K562 (cell line): Measurements from ENCODE around the gene NPR3. TPM values are rescaled to one million over a fixed set of nuclear protein-coding genes. Genes with fewer than 3 reads are reported as not detected.

Experiments
- ATAC-seq: fragments of 200-7000 bp; cut with Tn5 transposase; 3 replicates; pipeline ENCODE4 v1.9.1; 2020; ENCODE audit warnings: moderate library complexity
- BruUV-seq: library from RNA; stranded (reverse); fragments of 400-500 nt; replicated peaks from 2 replicates; lab custom pipeline; 2021; lab: Mats Ljungman, UMichigan
- CTCF ChIA-PET: fragments of 300-600 bp; formaldehyde crosslinking; extraction: SDS; loops from one replicate; lab custom pipeline; 2021; ENCODE audit warnings: low intra/inter-chr PET ratio; lab: Yijun Ruan, JAX
- POLR2A ChIA-PET: fragments of 300-600, 350-650 bp; sonication (Branson Sonifier 250); formaldehyde crosslinking; extraction: SDS; loops from one replicate; lab custom pipeline; 2021; ENCODE audit warnings: antibody characterized with exemption, inconsistent platforms; lab: Yijun Ruan, JAX
- DNase-seq, 4 experiments: peaks; one replicate each; pipeline versions ENCODE4 v3.0.0 to v3.0.0-alpha.2; 2011 to 2018; ENCODE audit warnings: low spot score in 3 of 4, mixed read lengths in 3 of 4; ENCODE audit errors: extremely low read depth in 1 of 4
- FAIRE-seq: peaks from 2 replicates; lab custom pipeline; 2011; peaks lifted over from hg19 to GRCh38; lab: Jason Lieb, UNC
- H2AFZ ChIP-seq: 2 replicates; pipeline ENCODE4 v1.6.0; 2011; ENCODE audit warnings: low read depth, low read length, control low read depth, inconsistent platforms
- H3K27ac ChIP-seq: fragments of 200-600 bp; 3 replicates; pipeline ENCODE4 v1.8.0; 2011; ENCODE audit warnings: low read depth, mild to moderate bottlenecking, control low read depth, inconsistent platforms, low read length, moderate library complexity, mixed read lengths; ENCODE audit errors: extremely low read depth
- H3K27me3 ChIP-seq, 2 experiments: fragments of 300-600 bp in 1 of 2; 2 replicates in 1 of 2; 3 replicates in 1 of 2; pipeline versions ENCODE4 v1.6.0 to v1.8.0; 2011; ENCODE audit warnings: inconsistent platforms in 2 of 2, low read length in 2 of 2, mild to moderate bottlenecking in 1 of 2, mixed read lengths in 1 of 2, moderate library complexity in 1 of 2; ENCODE audit not compliant: control insufficient read depth in 2 of 2, insufficient read depth in 2 of 2
- H3K36me3 ChIP-seq: fragments of 300-600 bp; 3 replicates; pipeline ENCODE4 v1.8.0; 2011; ENCODE audit warnings: mild to moderate bottlenecking, low read length, inconsistent platforms; ENCODE audit not compliant: control insufficient read depth, insufficient read depth
- H3K4me1 ChIP-seq, 2 experiments: fragments of 200-600 bp in 1 of 2; replicated peaks in 1 of 2; 2 replicates in 1 of 2; 3 replicates in 1 of 2; pipeline versions ENCODE4 v1.5.1 to v1.8.0; 2011; ENCODE audit warnings: inconsistent platforms in 2 of 2, low read length in 2 of 2, mild to moderate bottlenecking in 1 of 2, mixed read lengths in 1 of 2, moderate library complexity in 1 of 2; ENCODE audit not compliant: control insufficient read depth in 2 of 2, insufficient read depth in 2 of 2
- H3K4me2 ChIP-seq: 2 replicates; pipeline ENCODE4 v1.6.1; 2011; ENCODE audit warnings: low read length, control low read depth, inconsistent platforms, mixed read lengths; ENCODE audit not compliant: insufficient read depth
- H3K4me3 ChIP-seq: fragments of 200-600 bp; sonication (generic), shearing (Covaris generic); 2 replicates; pipeline ENCODE4 v1.5.1; 2016; ENCODE audit warnings: control low read depth, inconsistent platforms
- H3K79me2 ChIP-seq: fragments of 200-600 bp; 3 replicates; pipeline ENCODE4 v1.8.0; 2011; ENCODE audit warnings: low read length, inconsistent platforms; ENCODE audit not compliant: control insufficient read depth, insufficient read depth
- H3K9ac ChIP-seq, 2 experiments: 2 replicates each; pipeline versions ENCODE4 v1.6.0 to v1.6.1; 2011; ENCODE audit warnings: low read depth in 2 of 2, low read length in 2 of 2, control low read depth in 1 of 2, inconsistent platforms in 1 of 2, mild to moderate bottlenecking in 1 of 2, mixed read lengths in 1 of 2; ENCODE audit not compliant: insufficient read depth in 1 of 2
- H3K9me1 ChIP-seq: one replicate; pipeline ENCODE4 v1.6.0; 2011; ENCODE audit warnings: inconsistent platforms, mild to moderate bottlenecking, low read length, moderate library complexity; ENCODE audit not compliant: control insufficient read depth, insufficient read depth
- H3K9me3 ChIP-seq: replicated peaks from 2 replicates; pipeline ENCODE4 v1.5.1; 2011; ENCODE audit warnings: low read depth, low read length, inconsistent platforms; ENCODE audit not compliant: control insufficient read depth, insufficient read depth
- H4K20me1 ChIP-seq: replicated peaks from 2 replicates; pipeline ENCODE4 v1.6.1; 2011; ENCODE audit warnings: low read length, inconsistent platforms, mixed read lengths; ENCODE audit not compliant: control insufficient read depth, insufficient read depth
- CBX8 ChIP-seq: fragments of 200-600 bp; sonication (generic); IDR thresholded peaks from 2 replicates; pipeline ENCODE4 v1.6.1; 2012; ENCODE audit warnings: borderline replicate concordance, mixed run types, low read depth, mild to moderate bottlenecking, moderate library complexity, mixed read lengths, low read length, control low read depth, inconsistent platforms; ENCODE audit not compliant: poor library complexity, severe bottlenecking; ENCODE audit errors: extremely low read depth
- FOSL1 ChIP-seq: fragments of 200-800 bp; sonication (Bioruptor generic); conservative IDR thresholded peaks from 2 replicates; pipeline ENCODE4 v1.6.1; 2016; ENCODE audit warnings: missing genetic modification characterization, missing compliant biosample characterization
- NBN ChIP-seq: fragments of 450-650 bp; IDR thresholded peaks from 2 replicates; pipeline ENCODE4 v1.6.1; 2016; ENCODE audit warnings: low read depth, mild to moderate bottlenecking
- NCOA6 ChIP-seq: fragments of 450-650 bp; IDR thresholded peaks from 2 replicates; pipeline ENCODE4 v1.6.1; 2017; ENCODE audit warnings: mild to moderate bottlenecking
- PCBP2 ChIP-seq: fragments of 200-400 bp; formaldehyde crosslinking; IDR thresholded peaks from 2 replicates; pipeline ENCODE4 v1.6.1; 2018; ENCODE audit warnings: low read length, low read depth, mild to moderate bottlenecking, moderate library complexity; ENCODE audit not compliant: poor library complexity, severe bottlenecking
- RBM22 ChIP-seq: fragments of 200-400 bp; formaldehyde crosslinking; IDR thresholded peaks from 2 replicates; pipeline ENCODE4 v1.6.1; 2018; ENCODE audit warnings: low read length, low read depth; ENCODE audit not compliant: poor library complexity, severe bottlenecking
- TAL1 ChIP-seq: fragments of 450-650 bp; IDR thresholded peaks from 2 replicates; pipeline ENCODE4 v1.6.1; 2016; ENCODE audit warnings: mild to moderate bottlenecking
- TBL1XR1 ChIP-seq, 2 experiments: IDR thresholded peaks; 2 replicates each; pipeline ENCODE4 v1.6.1; 2012; ENCODE audit warnings: improper control_type of control experiment in 2 of 2, low read length in 2 of 2, mild to moderate bottlenecking in 1 of 2
- WGBS: fragments of 100-300 bp; shearing (Covaris generic); methylation state at CpG from one replicate; pipeline ENCODE4 v1.1.6; 2016; ENCODE audit warnings: low coverage, mixed read lengths; ENCODE audit not compliant: insufficient coverage; ENCODE audit errors: missing lambda C conversion rate; 5-methylcytosine and 5-hydroxymethylcytosine counted together
- in situ Hi-C: fragments of 300-500 bp; cut with MboI; formaldehyde crosslinking; loops from 4 replicates; pipeline ENCODE4 v1.15.0; 2018; ENCODE audit warnings: inconsistent platforms, mixed read lengths
- intact Hi-C: fragments of 100-400 bp; cut with micrococcal nuclease; formaldehyde crosslinking; loops from 2 replicates; pipeline ENCODE4 v1.14.2; 2022
- polyA plus RNA-seq, 8 experiments: library from polyadenylated mRNA; depleted of rRNA in 4 of 8; stranded (reverse) in 5 of 8; unstranded in 3 of 8; fragments of >200 nt; fragmentation: Nextera tagmentation in 2 of 8; fragmentation: Illumina TruSeq in 1 of 8; extraction: Ambion mirVana in 2 of 8; extraction: Trizol in 1 of 8; gene quantifications; 2 replicates each; pipeline versions ENCODE4 v1.2.1 to v1.2.3, GENCODE V29; 2011 to 2014; ENCODE audit warnings: inconsistent platforms in 1 of 8, missing spikeins in 1 of 8
- total RNA-seq, 7 experiments: library from RNA; depleted of rRNA in 6 of 7; stranded (reverse); fragments of >200 nt in 6 of 7; fragmentation: Illumina TruSeq in 2 of 7; extraction: Trizol in 2 of 7; gene quantifications; 2 replicates each; pipeline versions ENCODE4 v1.2.1 to v1.2.3, GENCODE V29; 2011 to 2021; ENCODE audit warnings: low replicate concordance in 1 of 7
- TF ChIP-seq, protein P1 (sequence below): IDR thresholded peaks from 2 replicates; pipeline ENCODE4 v1.6.1; 2012; ENCODE audit warnings: low read depth, low read length, improper control_type of control experiment, borderline replicate concordance

Gene NPR3
- total and polyA plus RNA-seq, 9 of the 15 experiments (the other 6 are each of a cell fraction or from before 2014, with no cell fraction given), result 0.01 to 0.11 (median 0.04) TPM; not detected in 2

DNA sequence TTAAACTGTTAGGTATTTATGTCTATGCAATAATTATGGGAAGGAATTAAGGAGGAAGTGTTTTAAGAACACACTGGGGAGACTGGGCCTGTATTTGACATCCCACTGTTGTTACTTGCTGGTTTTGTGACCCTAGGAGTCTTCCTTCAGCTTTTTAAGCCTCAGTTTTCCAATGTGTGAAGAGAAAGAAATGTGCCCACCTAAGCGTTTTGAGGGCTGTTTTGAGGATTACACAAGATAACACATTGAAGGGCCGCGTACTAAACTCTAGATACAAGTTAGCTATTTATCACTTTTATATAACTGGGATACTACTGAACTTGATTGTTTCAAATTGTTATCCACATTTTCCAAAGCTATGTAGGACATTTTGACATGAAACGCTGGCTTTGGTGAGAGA lies 72.5 kb downstream of the NPR3 start:
- DNase-seq (no peak), FAIRE-seq (no peak), ATAC-seq (no peak)
- no TSS peak for BruUV-seq
- CTCF ChIA-PET, result no interaction called here
- in situ Hi-C loops, result no loop called here
- POLR2A ChIA-PET, result no interaction called here
- TF ChIP-seq PCBP2 (no peak), RBM22 (no peak), NBN (no peak), NCOA6 (no peak)
- no peaks in the 10 kb centered on the region for H3K9me1 ChIP-seq
- H3K4me1 ChIP-seq, result no peaks in the 10 kb centered on the region
- no peaks in the 10 kb centered on the region for H3K79me2 ChIP-seq
- H3K9me3 ChIP-seq, result no peaks in the 10 kb centered on the region
- WGBS, result 0% methylated on average over 4 of the region's 4 CpGs
- H3K27me3 ChIP-seq, result no peaks in the 10 kb centered on the region; a peak in 1 of 5 replicates
- H4K20me1 ChIP-seq, result no peaks in the 10 kb centered on the region
- H3K36me3 ChIP-seq, result no peaks in the 10 kb centered on the region
- intact Hi-C loops, result no loop called here
- no peak overlapping the region for H3K9ac ChIP-seq
- H2AFZ ChIP-seq, result no peak overlapping the region
- no peak overlapping the region for H3K4me3 ChIP-seq
- H3K27ac ChIP-seq, result no peak overlapping the region
- no peak overlapping the region for H3K4me2 ChIP-seq

DNA sequence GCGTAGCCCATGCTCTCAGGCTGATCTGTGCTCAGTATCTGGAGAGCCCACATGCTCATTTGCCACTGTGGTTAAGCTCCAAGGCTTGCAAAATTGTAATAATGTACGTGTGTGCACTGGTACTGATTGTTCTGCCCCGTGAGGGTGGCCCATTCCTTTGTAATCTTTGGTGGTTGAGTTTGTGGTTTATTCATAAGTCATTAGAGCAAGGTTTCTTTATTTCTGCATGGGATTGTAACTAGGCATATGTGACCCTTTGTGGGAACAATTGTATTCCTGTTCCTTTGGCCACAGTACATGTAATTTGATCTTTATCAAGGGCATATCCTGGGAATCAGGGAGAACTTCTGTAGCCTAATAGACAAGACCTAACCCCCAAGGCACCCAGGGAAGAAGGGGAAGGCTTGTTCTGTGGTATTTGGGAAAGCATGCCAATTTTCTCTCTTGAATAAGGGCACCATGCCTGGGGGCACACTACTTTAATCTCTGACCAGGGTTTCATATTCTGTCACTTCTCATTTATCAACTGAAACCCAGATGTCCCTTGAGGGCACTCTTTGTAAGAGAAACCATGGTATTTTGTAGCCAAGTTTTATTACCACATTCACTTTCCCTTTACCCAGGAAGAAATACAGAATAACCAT lies 74.6 kb downstream of the NPR3 start:
- ChIA-PET POLR2A (no interaction called here), CTCF (no interaction called here)
- Histone ChIP-seq H2AFZ (no peak overlapping the region), H3K4me1 (no peaks in the 10 kb centered on the region), H3K4me3 (no peak overlapping the region), H3K27ac (no peak overlapping the region), H3K9me1 (no peaks in the 10 kb centered on the region)
- ATAC-seq (no peak), FAIRE-seq (no peak)
- intact Hi-C loops, result no loop called here
- TF ChIP-seq TBL1XR1 (IDR thresholded peaks at IDR 0.05; ENCODE audit: low read length in 2 of 2), result no peak
- TF ChIP-seq, protein P1, sequence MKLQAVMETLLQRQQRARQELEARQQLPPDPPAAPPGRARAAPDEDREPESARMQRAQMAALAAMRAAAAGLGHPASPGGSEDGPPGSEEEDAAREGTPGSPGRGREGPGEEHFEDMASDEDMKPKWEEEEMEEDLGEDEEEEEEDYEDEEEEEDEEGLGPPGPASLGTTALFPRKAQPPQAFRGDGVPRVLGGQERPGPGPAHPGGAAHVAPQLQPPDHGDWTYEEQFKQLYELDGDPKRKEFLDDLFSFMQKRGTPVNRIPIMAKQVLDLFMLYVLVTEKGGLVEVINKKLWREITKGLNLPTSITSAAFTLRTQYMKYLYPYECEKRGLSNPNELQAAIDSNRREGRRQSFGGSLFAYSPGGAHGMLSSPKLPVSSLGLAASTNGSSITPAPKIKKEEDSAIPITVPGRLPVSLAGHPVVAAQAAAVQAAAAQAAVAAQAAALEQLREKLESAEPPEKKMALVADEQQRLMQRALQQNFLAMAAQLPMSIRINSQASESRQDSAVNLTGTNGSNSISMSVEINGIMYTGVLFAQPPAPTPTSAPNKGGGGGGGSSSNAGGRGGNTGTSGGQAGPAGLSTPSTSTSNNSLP, result no peak
- TF ChIP-seq TAL1, result no peak
- no peak for TF ChIP-seq FOSL1 (tag)
- TF ChIP-seq CBX8, result no peak
- TF ChIP-seq, all 486 proteins: peak for 0
- H3K36me3 ChIP-seq, result no peaks in the 10 kb centered on the region
- H3K27me3 ChIP-seq, result no peaks in the 10 kb centered on the region; a peak in 1 of 5 replicates
- in situ Hi-C loops, result no loop called here
- H3K4me2 ChIP-seq, result no peak overlapping the region
- no peaks in the 10 kb centered on the region for H3K79me2 ChIP-seq
- 0% methylated on average over 3 of the region's 3 CpGs for WGBS
- DNase-seq, result no peak
- no peak overlapping the region for H3K9ac ChIP-seq
- no peaks in the 10 kb centered on the region for H4K20me1 ChIP-seq
- BruUV-seq, result no TSS peak
- no peaks in the 10 kb centered on the region for H3K9me3 ChIP-seq
